Epithelial cell of prostate (primary cell): ENCODE measurements around the gene MSH4.
"Not testable (repeated sequence)": the region's sequence is repeated elsewhere in the genome, so short reads cannot be mapped to it uniquely, and the experiment has no call there.

ENCODE experiments used
- DNase-seq: peaks from one replicate; pipeline ENCODE4 v3.0.0-alpha.2; 2011; ENCODE audit warnings: low read depth, low spot score
- H3K27ac ChIP-seq: fragments of 450-650 bp; 2 replicates; pipeline ENCODE4 v1.5.1; 2017; ENCODE audit warnings: mild to moderate bottlenecking

MSH4 gene

DNA sequence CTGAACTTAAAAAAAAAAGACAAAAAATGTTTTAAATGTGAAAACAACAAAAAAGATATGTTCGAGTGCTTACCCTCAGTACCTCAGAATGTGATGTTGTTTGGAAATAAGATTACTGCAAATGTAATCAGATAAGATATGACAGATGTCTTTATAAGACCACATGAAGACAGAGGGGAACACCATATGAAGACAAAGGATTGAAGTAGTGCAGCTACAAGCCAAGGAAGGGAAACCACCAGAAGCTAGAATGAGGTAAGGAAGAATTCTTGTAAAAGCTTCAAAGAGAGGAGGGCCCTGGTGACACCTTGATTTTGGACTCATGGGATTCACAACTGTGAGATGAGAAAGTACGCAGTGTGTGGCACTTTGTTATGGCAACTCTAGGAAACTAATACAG is 120.2 kb downstream of the MSH4 start:
- H3K27ac ChIP-seq, result no peak overlapping the region
- DNase-seq, result no peak

- H3K27ac ChIP-seq, result no peak overlapping the region
- no peak for DNase-seq
Measured at GRCh38 chr1:75922698-75923097, 126.0 kb downstream of the MSH4 start.

GRCh38 chr1:75932304-75932703 is 135.6 kb downstream of the MSH4 start, which contains the start of gene ASB17:
Gene ASB17 (minus strand): TSS chr1:75932404. CDS start chr1:75932291, 113 bp downstream.
- H3K27ac ChIP-seq, result no peak within 1 kb of the TSS
- no peak for DNase-seq

- no peak for DNase-seq
- H3K27ac ChIP-seq, result no peak overlapping the region
Measured at GRCh38 chr1:75937034-75937433, 140.4 kb downstream of the MSH4 start.

- not testable (repeated sequence) for DNase-seq, H3K27ac ChIP-seq
Measured at GRCh38 chr1:75943037-75943436, 146.4 kb downstream of the MSH4 start.

DNA sequence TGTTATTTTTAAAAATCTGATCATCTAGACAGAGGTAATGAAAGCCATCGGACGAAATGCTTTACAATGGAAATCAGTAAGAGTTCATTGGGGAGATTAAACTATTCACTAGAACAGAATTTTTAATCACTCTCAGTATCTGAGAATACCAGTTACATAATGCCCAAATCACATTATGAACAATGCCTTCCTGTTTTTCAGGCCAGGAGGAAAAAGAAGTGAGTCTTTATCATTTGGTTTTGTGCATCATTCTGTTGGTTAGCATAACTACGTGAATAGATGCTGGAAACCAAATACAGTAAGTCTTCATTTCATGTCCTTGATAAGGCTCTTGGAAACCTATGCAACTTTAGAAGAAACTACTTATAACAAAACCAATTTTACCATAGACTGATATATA is 153.5 kb downstream of the MSH4 start:
- H3K27ac ChIP-seq, result no peak overlapping the region
- no peak for DNase-seq

- H3K27ac ChIP-seq, result no peak overlapping the region
- DNase-seq, result no peak
Measured at GRCh38 chr1:75952016-75952415, 155.3 kb downstream of the MSH4 start.

- H3K27ac ChIP-seq, result no peak overlapping the region
- DNase-seq, result no peak
Measured at GRCh38 chr1:75953461-75953860, 156.8 kb downstream of the MSH4 start.

DNA sequence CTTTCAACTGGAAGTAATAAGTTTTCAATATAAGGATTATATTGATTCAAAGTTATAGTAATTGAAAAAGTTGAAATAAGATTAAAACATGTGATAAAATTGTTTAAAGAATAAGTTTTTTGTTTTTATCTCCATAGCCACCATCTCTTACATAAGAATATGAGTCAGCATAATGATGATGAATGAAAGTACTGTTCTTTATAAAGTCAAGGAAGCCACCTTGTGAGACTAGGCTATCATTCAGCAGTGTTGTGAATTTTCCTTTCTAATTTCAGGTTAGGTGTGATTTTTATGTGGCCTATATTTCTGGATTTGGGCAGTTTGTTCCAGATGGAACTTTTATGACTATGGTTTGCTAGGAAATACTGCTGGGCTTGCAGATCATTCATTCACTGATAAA is 157.9 kb downstream of the MSH4 start:
- peak; percentile 18 for DNase-seq
- H3K27ac ChIP-seq, result no peak overlapping the region
